Natural killer cell (primary cell): Measurements from ENCODE around the gene FUT2. TPM values are rescaled to one million over a fixed set of nuclear protein-coding genes. Genes with fewer than 3 reads are reported as not detected.
A peak's percentile ranks its signal among the peaks of the same experiment; 100 is the strongest.

Source experiments
- ATAC-seq, 3 donors: fragments of 150-1000 bp in 2 of 3; fragments of 200-7000 bp in 1 of 3; cut with Tn5 transposase; 1 replicate in 1 of 3; 2 replicates in 2 of 3; pipeline ENCODE4 v1.10.0; 2021; ENCODE audit warnings: mild to moderate bottlenecking in 2 of 3, moderate library complexity in 2 of 3
- DNase-seq, 2 donors: peaks; one replicate each; pipeline versions ENCODE4 v3.0.0 to v3.0.0-alpha.2; 2013 to 2021; ENCODE audit warnings: mixed read lengths in 1 of 2
- H3K27ac ChIP-seq: one replicate; pipeline ENCODE4 v1.5.1; 2013; ENCODE audit warnings: mild to moderate bottlenecking, low read length
- H3K27me3 ChIP-seq: one replicate; pipeline ENCODE4 v1.6.1; 2013; ENCODE audit warnings: low read length; ENCODE audit not compliant: control insufficient read depth, insufficient read depth
- H3K36me3 ChIP-seq: one replicate; pipeline ENCODE4 v1.6.1; 2013; ENCODE audit warnings: low read length; ENCODE audit not compliant: control insufficient read depth, insufficient read depth
- H3K4me1 ChIP-seq: one replicate; pipeline ENCODE4 v1.6.1; 2013; ENCODE audit warnings: low read length; ENCODE audit not compliant: control insufficient read depth, insufficient read depth
- H3K4me3 ChIP-seq: one replicate; pipeline ENCODE4 v1.5.1; 2013; ENCODE audit warnings: low read length
- H3K9me3 ChIP-seq: one replicate; pipeline ENCODE4 v1.6.1; 2013; ENCODE audit warnings: low read length; ENCODE audit not compliant: control insufficient read depth, insufficient read depth
- H3K27ac Mint-ChIP-seq, 2 donors: one replicate each; pipeline ENCODE4 v1.8.0; 2022; ENCODE audit warnings: mild to moderate bottlenecking in 2 of 2, mixed read lengths in 2 of 2, moderate library complexity in 1 of 2
- H3K27me3 Mint-ChIP-seq, 2 donors: one replicate each; pipeline ENCODE4 v1.8.0; 2022; ENCODE audit warnings: low read depth in 2 of 2, mixed read lengths in 2 of 2
- H3K36me3 Mint-ChIP-seq: one replicate; pipeline ENCODE4 v1.8.0; 2022; ENCODE audit warnings: mixed read lengths
- H3K4me1 Mint-ChIP-seq, 2 donors: one replicate each; pipeline ENCODE4 v1.8.0; 2022; ENCODE audit warnings: mixed read lengths in 2 of 2
- H3K4me3 Mint-ChIP-seq: one replicate; pipeline ENCODE4 v1.8.0; 2022; ENCODE audit warnings: mild to moderate bottlenecking, moderate library complexity, mixed read lengths
- H3K9me3 Mint-ChIP-seq, 2 donors: one replicate each; pipeline ENCODE4 v1.8.0; 2022; ENCODE audit warnings: mixed read lengths in 2 of 2
- WGBS: methylation state at CpG from one replicate; pipeline ENCODE4 v1.1.7; 2013; ENCODE audit warnings: missing lambda C conversion rate; ENCODE audit not compliant: insufficient coverage; 5-methylcytosine and 5-hydroxymethylcytosine counted together
- intact Hi-C: fragments of 100-400 bp; cut with micrococcal nuclease; formaldehyde crosslinking; loops from one replicate; pipeline ENCODE4 v1.14.2; 2022
- total RNA-seq, 4 donors: library from RNA; stranded (reverse); fragments of 120-200 nt in 1 of 4; gene quantifications; one replicate each; pipeline versions ENCODE4 v1.2.3 to v1.2.4, GENCODE V29; 2013 to 2022
- TF ChIP-seq, protein P1 (sequence below): fragments of 200-600 bp; IDR thresholded peaks from one replicate; pipeline ENCODE4 v1.8.0; 2022; ENCODE audit warnings: antibody characterized with exemption

Gene FUT2
- total RNA-seq, 3 donors from 2014 or later (not counting 1 experiment from before 2014, with no cell fraction given), result not detected

DNA sequence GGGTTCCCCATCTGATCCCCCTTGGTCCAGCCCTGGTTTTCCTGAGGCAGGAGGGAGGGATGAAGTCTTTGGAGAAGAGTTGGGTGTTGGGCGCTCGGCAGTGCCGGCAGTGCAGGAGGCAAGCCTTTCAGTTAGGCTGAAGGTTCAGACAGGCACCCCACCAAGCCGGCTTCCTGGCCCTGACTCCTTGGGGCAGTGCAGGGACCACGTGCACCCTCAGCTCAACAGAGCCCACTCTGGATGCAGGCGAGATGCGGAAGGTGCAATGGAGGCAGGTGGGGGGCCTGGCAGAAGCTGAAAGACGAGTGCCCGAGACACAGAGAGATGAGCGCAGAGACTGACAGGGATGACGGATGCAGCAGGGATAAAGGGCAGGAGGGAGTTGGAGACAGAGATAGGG lies 12.7 kb downstream of the FUT2 start:
- peaks cover 0 to 8% of the 10 kb centered on the region in 2 donors for H3K4me1 Mint-ChIP-seq

DNA sequence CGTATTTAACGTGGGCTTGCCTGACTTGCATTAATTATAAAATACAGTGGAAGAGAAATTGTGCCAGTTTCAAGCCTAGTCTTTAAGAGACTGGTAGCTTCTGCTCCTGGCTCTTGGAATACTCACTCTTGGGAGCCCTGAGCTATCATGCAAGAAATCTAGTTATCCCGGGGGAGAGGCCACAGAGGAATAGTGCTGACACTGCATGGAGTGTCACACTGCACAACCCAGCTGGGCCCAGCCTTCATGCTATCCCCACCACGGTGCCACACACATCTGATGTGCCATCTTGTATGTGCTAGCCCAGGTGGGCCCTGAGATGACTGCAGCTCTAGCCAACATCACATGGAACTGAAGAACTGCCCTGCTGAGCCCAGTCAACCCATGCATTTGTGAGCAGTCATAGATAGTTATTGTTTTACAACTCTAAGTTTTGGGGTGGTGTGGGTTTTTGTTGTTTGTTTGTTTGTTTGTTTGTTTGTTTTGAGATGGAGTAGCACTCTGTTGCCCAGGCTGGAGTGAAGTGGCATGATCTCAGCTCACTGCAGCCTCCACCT lies 15.4 kb downstream of the FUT2 start:
- Histone ChIP-seq H3K9me3 (no peaks in the 10 kb centered on the region), H3K36me3 (no peaks in the 10 kb centered on the region), H3K27me3 (no peaks in the 10 kb centered on the region), H3K4me3 (no peak overlapping the region), H3K27ac (no peak overlapping the region), H3K4me1 (peaks cover 21% of the 10 kb centered on the region)
- Mint-ChIP-seq H3K36me3 (no peaks in the 10 kb centered on the region), H3K4me1 (peaks cover 0 to 25% of the 10 kb centered on the region in 2 donors), H3K4me3 (no peak overlapping the region), H3K27ac (no peak overlapping the region), H3K27me3 (no peaks in the 10 kb centered on the region), H3K9me3 (no peaks in the 10 kb centered on the region)
- TF ChIP-seq, protein P1, sequence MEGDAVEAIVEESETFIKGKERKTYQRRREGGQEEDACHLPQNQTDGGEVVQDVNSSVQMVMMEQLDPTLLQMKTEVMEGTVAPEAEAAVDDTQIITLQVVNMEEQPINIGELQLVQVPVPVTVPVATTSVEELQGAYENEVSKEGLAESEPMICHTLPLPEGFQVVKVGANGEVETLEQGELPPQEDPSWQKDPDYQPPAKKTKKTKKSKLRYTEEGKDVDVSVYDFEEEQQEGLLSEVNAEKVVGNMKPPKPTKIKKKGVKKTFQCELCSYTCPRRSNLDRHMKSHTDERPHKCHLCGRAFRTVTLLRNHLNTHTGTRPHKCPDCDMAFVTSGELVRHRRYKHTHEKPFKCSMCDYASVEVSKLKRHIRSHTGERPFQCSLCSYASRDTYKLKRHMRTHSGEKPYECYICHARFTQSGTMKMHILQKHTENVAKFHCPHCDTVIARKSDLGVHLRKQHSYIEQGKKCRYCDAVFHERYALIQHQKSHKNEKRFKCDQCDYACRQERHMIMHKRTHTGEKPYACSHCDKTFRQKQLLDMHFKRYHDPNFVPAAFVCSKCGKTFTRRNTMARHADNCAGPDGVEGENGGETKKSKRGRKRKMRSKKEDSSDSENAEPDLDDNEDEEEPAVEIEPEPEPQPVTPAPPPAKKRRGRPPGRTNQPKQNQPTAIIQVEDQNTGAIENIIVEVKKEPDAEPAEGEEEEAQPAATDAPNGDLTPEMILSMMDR, result no peak
- intact Hi-C loops, result no loop called here
- 95% methylated on average over 4 of the region's 4 CpGs for WGBS
- ATAC-seq, result no peak
- no peak for DNase-seq

More for the DNA sequence above, 12.7 kb downstream of the FUT2 start:
- H3K27ac ChIP-seq, result no peak overlapping the region
- Mint-ChIP-seq H3K36me3 (no peaks in the 10 kb centered on the region), H3K4me3 (no peak overlapping the region), H3K9me3 (no peaks in the 10 kb centered on the region), H3K27ac (no peak overlapping the region), H3K27me3 (no peaks in the 10 kb centered on the region)
- TF ChIP-seq, protein P1, result no peak
- peaks cover 8% of the 10 kb centered on the region for H3K4me1 ChIP-seq
- H3K27me3 ChIP-seq, result no peaks in the 10 kb centered on the region
- intact Hi-C loops, result no loop called here
- H3K4me3 ChIP-seq, result no peak overlapping the region
- WGBS, result 94% methylated on average over 11 of the region's 11 CpGs
- DNase-seq, result no peak
- ATAC-seq, result no peak
- H3K9me3 ChIP-seq, result no peaks in the 10 kb centered on the region
- no peaks in the 10 kb centered on the region for H3K36me3 ChIP-seq

DNA sequence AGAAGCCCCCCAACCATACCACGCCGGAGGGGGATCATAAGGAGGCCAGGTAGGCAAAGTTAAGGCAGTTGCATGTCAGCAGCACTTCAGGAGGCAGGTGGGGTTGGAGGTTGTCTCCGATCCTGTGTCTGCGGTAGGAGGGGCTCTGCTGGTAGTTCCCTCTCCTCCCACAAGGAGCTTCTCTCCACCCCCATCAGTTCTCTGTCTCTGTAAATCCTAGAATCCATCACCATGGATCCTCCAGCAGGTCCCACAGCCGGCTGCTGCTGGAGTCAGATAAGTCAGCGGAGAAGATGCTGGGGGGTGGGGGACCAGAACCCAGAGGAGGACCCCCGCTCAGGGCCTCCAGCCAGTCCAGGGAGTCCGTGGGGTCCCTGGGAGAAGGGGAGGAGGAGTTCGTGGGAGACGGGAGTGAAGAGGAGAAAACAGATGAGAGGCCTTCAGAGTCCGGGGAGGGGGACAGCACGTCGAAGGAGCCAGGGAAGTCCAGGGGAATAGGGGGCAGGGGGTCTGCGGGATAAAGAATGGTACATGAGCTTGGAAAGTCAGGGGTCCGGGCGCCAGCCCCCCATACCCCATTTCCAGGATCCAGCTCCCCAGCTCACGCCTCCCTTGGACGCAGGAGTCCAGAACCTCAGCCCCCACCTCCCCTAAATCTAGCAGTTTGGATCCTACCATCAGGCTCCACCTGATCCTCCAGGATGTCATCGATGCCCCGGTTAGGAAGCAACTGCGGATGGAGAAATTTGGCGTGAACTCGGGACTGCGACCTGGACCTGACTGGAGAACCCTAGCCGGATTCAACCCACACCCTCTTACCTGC lies 17.5 kb downstream of the FUT2 start:
- Histone ChIP-seq H3K27ac (no peak overlapping the region), H3K4me1 (peaks cover 21% of the 10 kb centered on the region), H3K36me3 (no peaks in the 10 kb centered on the region), H3K27me3 (no peaks in the 10 kb centered on the region), H3K9me3 (no peaks in the 10 kb centered on the region), H3K4me3 (peak overlapping the region; percentile 78)
- no peak for ATAC-seq
- intact Hi-C loops, result no loop called here
- Mint-ChIP-seq H3K27ac (peak overlapping the region; percentile 58 to 68), H3K27me3 (no peaks in the 10 kb centered on the region), H3K4me1 (peaks cover 0 to 25% of the 10 kb centered on the region in 2 donors), H3K36me3 (no peaks in the 10 kb centered on the region), H3K4me3 (peak overlapping the region; percentile 83), H3K9me3 (no peaks in the 10 kb centered on the region)
- WGBS, result 11% methylated on average over 21 of the region's 25 CpGs
- peak in 1 of 2 donors; percentile 41 for DNase-seq
- TF ChIP-seq, protein P1, result no peak
